Stimulated activated CD4-positive, alpha-beta T cell treated with anti-CD3 and anti-CD28 coated beads, TNF-alpha, amount 100 ng/mL, for 4 hours (primary cell): ENCODE data around the gene AGTRAP.

Source experiments
- DNase-seq, 3 experiments: peaks; one replicate each; pipeline ENCODE4 v3.0.0-alpha.2; 2020; ENCODE audit warnings: low read depth in 3 of 3

Gene AGTRAP

DNA sequence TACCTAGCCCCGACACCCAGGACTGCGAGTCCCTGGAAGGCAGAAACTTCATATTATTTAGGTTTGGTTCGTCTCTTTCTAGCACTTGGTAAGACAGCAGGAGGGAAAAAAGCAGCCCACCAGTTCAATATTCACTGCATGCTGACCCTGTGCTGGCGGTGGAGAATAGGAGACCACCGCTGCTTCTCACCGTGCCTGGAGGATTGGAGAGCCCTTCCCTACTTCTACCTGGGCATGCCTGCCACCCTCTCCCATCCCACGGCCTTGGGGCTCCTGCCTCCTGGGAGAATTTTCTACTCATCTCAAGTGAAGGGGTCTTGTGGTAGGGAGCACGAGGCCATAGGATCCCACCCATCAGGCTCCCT lies 64.4 kb downstream of the AGTRAP start:
- no peak for DNase-seq
